HG03565 (cell line): ENCODE data around the gene ANKMY1.

ENCODE experiments used
- ATAC-seq: cut with Tn5 transposase; IDR thresholded peaks from one replicate; pipeline ENCODE4 v1.9.1; 2021; ENCODE audit warnings: mild to moderate bottlenecking, moderate library complexity; ENCODE audit not compliant: unreplicated experiment

ANKMY1 gene, protein sequence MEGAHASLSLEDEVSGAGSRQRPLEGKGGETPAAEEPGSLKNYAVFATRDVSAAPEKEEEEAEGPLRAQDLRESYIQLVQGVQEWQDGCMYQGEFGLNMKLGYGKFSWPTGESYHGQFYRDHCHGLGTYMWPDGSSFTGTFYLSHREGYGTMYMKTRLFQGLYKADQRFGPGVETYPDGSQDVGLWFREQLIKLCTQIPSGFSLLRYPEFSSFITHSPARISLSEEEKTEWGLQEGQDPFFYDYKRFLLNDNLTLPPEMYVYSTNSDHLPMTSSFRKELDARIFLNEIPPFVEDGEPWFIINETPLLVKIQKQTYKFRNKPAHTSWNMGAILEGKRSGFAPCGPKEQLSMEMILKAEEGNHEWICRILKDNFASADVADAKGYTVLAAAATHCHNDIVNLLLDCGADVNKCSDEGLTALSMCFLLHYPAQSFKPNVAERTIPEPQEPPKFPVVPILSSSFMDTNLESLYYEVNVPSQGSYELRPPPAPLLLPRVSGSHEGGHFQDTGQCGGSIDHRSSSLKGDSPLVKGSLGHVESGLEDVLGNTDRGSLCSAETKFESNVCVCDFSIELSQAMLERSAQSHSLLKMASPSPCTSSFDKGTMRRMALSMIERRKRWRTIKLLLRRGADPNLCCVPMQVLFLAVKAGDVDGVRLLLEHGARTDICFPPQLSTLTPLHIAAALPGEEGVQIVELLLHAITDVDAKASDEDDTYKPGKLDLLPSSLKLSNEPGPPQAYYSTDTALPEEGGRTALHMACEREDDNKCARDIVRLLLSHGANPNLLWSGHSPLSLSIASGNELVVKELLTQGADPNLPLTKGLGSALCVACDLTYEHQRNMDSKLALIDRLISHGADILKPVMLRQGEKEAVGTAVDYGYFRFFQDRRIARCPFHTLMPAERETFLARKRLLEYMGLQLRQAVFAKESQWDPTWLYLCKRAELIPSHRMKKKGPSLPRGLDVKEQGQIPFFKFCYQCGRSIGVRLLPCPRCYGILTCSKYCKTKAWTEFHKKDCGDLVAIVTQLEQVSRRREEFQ

DNA sequence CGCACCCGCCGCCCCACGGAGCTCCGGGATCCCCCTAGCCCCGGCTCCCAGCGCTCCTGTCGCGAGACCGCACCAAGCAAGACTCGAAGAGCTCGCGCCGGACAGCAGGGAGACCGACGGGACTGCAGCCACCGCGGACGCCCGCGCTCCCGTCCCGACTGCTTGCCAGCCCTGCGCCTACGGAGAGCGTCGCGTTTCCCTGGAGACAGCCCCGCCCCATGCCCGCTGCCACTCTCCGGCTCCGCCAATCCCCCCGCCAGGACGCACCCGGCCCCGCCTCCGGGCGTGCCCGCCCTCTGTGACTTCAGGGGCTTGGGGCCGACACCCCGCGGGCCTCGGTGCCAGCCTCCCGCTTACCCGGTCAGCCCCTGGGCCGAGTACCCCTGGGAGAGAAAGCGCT, at the start of gene ANKMY1:
Gene ANKMY1 (minus strand): TSS at position 181 of the 400 bp plus-strand sequence. CDS start 653 bp downstream, outside the sequence.
- ATAC-seq, result no peak

DNA sequence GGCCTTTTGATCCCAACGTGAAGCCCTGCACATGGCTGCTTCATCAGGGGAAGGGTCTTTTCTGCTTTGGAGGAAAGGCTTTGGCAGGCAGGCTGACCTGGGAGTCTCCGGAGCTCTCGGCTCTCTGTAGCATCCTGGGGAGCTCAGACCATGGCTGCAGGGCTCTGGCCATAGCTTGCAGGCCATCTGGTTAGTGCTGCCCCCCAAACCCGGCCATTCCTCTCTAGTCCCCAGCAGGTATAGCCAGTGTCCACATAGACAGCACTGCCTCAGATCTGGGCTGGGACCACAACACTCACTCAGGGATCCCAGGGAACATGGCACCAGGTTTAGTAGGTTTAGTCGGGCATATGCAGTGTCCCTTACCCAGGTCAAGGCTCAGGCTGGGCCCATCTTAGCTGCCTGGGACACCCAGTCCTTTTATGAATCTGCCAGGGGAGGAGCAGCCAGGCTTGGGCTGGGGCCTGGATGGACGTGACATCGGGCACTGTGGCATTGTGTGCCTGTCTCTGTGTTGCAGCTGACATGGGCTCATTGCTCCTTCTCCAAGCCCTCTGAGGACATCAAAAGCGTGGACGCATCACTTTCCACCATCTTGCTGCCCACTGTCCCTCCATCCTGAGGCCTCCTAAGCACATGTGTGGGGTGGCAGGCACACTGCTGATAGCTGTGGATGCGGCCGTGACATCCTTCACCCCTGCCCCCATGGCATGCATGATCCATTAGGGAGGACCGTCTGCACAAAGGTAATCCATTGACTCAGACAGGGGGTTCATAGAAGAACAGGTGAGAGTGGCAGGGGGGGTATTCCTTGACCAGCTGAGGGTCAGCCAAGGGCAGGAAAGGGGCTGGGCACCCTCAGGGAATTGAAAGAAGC, 48.3 kb upstream of the ANKMY1 start:
- ATAC-seq, result no peak

DNA sequence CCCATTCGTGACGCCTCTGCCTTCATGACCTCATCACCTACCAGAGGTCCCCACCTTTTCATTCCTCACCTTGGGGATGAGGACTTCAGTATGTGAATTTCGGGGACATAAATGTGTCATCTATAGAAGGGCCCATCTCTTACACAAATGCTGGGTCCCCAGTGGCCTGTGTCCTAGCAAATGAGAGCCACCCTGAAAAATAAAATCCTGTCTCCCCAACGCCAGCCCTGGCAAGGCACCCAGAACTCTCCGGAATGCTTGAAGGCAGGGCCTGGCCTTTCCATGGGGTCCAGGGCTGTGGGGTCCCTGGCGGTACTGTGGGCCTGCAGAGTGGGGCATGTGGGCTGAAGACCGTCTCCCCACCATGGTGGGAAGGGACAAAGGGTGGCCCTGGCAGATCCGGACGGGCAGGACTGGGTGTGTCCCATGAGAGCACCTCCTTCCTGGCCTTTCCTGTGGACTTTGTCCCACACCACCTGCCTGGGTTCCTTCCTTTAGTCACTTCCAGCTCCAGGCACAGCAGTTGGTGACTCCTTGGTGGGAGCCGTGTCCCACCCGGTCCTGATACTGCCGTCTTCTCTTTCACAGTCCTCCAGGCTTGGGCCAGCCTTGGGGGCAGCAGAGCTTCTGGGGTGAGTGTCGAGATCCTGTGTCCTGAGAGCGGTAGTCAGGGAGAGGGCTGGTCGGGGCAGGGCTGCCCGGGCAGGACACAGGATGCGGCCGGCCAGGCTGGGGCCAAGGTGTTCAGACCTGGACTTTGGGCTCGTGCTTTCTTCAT, 47.3 kb upstream of the ANKMY1 start:
- ATAC-seq, result no peak

DNA sequence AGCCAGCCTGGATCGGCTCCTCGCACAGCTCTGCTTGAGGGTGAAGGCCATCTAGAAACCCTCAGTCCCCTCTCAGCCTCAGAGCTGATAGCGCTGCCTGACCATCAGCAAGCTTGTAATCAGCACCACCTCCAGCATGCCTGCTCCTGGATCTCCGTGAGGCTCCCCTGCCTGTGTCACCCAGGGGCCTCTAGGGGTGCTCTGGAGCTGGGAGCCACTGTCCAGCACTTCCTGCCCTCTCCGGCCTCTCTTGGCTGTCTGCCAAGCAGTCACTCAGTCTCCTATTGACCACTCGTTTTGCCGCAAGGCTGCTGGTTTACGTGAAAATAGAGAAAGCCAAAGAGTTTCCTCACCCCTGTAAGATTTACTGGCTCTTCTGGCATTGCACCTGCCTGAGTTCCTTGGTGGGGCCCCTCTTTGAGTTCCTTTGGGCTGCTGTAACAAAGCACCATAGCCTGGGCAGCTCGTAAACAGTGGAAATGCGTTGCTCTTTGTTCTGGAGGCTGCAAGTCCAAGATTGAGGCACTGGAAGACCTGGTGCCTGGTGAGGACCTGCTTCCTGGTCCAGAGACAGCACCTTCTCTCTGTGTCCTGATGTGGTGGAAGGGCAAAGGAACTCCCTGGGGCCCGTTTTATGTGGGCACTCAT, 46.6 kb upstream of the ANKMY1 start:
- no peak for ATAC-seq

DNA sequence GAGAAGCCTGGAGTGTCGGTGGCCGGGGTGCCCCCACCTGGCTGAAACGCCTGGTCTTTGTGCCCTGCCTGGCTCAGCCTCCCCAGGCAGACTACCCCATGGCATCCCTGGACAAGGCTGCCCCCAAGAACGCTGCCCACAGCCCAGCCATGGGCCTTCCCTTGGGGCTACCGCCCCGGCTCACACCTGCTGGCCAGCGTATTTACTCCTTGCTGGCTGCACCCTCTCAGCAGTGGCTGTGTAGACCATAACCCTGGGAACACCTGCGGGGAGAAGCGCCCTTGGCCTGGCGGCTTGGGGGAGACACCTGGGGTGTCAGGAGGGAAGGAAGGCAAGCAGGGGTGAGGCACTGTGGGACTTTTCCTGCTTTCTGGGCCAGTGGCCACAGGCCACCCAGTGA, 46.1 kb upstream of the ANKMY1 start:
- ATAC-seq, result no peak

DNA sequence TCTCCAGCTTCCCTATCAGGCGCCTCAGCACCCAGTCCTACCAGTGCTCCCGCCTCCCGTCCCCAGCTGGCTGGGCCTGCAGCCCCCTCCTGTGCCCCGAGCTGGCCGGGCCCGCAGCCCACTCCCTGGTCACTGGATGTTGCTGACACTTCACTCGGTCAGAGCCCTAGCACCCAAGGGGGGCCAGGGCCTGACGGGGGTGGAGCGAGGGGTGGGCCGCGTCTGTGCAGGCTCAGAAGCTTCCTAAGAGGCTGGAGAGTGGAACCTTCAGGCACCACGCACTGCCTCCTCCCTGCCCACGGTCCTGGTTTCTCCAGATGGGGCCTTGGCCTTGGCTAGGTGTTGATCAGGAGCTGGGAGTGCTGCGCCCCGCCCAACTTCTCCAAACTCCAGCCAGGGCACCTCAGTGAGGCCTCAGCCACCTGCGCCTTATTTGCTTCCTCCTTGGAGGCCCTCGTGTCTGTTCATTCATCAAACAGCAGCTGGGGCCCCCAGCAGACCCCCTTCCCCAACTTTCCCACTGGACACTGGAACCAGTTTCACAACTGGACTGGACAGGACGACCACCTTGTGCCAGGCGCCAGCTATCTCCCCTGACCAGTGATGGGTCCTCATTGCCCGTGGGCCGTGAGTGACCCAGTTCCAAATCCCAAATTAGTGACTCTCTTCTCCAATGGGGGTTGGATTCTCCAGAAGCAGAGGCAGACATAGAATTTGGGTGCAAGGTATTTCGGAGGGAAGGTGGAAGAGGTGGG, 45.5 kb upstream of the ANKMY1 start:
- ATAC-seq, result no peak

DNA sequence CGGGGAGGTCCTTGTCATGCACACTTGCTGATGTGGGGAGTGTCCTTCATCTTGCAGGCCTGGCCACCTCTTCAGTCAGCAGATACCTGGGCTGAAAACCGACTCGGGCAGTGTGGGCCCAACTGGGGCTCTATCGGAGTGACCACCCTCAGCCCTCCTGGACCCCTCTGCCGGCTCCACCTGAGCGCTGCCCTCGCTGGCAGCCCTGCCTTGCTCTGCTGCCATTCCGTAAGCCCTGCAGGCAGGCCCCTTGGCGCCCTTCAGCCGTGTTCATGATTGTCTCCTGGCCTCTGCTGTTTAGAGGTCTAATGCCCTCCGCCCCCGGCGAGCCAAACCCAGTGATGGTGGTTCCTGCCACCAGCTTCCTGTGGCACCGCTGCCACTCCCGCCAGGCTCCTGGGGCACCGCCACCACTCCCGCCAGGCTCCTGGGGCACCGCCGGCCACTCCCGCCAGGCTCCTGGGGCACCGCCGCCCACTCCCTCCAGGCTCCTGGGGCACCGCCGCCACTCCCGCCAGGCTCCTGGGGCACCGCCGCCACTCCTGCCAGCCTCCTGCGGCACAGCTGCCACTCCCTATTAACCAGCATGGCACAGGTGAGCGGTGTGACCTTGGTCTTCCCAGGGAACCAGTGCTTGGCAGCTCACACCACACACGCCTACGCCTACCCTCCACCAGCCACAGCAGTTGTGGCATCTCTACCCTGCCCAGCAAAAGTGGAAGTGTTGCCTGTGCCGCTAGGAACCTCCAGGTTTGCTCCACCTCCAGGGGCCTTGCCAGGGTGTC, 44.7 kb upstream of the ANKMY1 start:
- ATAC-seq, result no peak

DNA sequence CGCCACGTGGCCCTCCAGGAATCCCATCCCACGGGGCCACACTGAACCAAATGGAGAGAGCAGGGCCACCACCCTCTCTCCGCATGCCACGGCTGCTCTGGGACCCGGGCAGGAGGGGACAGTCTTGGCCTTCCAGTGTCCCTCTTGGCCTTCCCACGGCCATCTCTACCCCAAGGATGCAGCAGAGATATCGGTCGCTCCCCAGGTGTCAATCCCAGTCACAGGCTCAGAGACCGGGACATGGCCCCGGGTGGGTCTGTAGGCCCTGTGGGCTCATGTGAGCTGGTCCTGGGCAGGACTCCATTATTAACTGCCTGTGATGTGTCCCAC, 44.0 kb upstream of the ANKMY1 start:
- no peak for ATAC-seq

DNA sequence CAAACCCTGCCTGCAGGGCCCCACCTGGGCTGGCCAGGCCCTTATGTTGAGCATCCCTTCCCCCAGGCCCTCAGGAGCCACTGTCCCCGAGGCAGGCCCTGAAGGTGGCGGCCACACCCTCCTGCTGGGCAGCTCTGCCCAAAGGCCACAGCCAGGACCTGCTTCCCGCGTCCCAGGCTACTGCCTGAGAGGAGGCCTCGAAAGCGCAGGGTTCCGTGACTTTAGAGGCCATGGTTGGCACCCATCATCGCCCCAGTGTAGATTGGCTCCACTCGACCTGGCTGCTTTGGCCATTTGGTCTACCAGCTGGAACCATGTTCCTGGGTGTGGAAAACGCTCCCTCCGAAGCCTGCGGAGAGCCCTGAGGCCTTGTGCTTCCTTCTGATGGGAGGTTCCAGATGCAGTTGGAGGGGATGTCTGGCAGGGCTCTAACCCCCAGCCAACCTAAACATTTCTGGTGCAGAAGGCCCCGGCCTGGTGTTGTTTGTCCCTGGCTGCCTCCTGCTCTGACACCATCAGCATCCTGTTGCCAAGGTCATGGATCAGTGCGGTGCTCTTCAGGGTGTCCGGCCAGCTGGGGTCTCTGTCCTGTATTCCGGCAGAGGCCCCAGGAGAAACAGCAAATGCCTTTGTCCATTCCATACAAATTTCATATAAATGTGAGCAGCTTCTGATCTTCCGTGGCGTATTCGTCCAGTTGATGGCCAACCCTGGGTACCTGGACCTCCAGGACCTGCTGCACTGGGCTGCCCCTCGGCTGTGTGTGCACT, 43.5 kb upstream of the ANKMY1 start:
- ATAC-seq, result no peak

DNA sequence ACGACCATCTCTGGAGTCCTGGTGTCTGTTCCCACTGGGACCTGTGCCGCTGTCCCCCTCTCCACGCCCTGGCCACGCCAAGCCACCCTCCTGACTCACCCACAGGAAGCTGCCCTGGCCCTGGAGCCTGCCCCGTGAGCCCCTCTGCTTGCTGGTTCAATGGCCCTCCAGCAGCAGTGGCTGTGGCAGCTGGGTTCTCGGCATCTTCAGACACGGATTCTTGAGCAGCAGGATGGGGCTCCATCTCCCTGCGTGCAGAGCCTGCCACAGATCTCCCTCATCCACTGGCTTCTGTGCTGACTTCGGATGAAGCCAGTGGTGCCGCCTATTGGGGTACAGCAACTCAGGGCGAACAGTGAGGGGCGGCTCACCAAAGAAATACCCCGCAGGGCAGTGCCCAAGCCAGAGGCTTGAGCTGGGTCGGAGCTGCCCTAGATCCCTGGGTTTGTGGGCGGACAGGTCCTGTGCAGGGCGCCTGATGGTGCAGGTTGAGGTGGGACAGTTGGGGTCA, 42.7 kb upstream of the ANKMY1 start:
- ATAC-seq, result no peak

DNA sequence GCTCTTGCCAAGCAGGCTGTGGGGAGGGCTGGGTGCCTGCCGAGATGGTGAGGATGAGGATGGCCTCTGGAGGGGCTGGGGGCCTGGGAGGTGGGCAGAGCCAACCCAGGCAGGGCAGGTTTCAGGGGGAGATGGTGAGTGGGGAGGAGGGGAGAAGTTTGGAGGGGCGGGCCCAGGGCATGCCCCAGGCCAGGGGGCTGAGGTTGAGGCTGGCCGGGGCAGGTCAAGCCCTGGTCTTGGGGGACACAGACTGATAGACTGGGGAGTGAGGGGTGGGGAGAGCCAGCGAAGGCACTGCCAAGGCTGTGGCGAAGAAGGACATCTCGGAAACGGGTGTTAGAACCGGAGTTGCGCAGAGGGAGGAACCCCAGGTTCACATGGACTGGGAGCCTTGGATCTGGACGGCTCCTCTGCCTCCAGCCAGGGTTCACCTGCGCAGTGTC, 41.4 kb upstream of the ANKMY1 start:
- ATAC-seq, result no peak

DNA sequence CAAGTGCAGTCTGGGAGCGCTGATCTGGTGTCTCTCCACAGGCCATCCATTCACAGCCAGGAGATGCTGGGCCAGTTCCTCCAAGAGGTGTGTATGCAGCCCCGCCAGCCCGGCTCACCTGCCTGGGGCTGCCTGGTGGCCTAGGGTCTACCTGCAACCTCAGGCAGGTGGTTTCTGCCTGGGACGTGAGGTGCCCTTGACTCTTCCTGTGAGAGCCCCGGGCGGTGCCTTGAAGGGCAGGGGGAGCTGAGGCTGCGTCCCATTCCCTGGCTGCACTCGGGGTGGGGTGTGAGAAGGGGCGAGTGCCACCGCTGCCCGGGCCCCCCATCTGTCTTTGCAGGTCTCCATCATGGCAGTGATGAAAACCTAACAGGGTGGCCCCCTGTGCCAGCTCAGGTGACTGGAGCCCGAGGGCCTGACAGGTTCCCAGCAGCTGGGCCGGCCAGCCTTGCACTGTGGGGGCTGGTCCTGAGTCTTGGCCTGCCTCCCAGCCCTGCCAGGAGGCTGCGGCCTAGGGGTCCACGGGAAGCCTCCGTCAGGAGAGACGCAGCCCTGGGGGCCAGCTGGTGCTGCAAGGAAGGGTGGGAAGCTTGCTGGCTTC, 40.6 kb upstream of the ANKMY1 start:
- no peak for ATAC-seq

DNA sequence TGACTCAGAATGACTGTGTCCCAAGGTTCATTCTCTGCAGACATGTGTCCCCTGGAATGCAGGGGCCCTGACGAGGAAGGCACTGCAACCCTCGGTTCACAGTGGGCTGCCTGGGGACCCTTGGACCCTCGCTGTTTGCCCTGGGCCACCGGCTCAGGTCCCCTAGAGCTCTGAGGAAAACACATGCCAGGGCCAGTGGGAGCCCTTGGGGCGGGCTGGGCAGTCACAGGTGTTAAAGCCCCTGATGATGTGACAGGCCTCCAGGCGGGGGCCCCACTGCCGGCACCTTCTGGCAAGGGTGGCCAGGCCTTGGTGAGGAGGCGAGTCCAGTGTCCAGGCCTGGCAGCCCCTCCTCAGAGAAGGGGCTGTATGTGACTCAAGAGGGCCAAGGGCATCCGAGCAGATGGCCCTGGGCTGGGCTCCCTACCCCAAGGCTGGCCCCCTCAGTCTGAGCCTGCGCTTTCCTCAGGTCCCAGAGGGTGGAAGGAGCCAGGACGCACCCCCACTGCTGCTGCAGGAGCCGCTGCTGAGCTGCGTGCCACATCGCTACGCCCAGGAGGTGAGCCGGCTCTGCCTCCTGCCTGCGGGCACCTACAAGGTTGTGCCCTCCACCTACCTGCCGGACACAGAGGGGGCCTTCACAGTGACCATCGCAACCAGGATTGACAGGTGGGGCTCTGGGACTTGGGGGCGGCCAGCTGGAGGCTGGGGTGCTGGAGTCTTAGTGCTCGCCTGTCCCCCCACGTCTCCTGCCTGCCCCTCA, 39.8 kb upstream of the ANKMY1 start:
- no peak for ATAC-seq

DNA sequence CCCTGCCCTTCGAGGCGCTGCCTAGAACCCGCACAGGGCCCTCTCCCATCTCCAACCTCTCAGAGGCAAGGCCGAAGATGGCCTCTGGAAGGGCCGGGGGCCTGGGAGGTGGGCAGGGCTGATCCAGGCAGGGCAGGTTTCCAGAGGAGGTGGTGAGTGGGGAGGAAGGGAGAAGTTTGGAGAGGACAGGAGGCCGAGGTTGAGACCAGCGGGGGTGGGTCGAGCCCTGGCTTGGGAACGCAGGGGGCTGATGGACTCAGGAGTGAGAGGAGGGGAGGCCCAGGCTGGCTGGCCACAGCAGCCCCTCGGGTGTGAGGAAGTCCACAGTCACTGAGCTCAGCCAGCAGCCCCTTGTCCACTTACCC, 39.2 kb upstream of the ANKMY1 start:
- ATAC-seq, result no peak

DNA sequence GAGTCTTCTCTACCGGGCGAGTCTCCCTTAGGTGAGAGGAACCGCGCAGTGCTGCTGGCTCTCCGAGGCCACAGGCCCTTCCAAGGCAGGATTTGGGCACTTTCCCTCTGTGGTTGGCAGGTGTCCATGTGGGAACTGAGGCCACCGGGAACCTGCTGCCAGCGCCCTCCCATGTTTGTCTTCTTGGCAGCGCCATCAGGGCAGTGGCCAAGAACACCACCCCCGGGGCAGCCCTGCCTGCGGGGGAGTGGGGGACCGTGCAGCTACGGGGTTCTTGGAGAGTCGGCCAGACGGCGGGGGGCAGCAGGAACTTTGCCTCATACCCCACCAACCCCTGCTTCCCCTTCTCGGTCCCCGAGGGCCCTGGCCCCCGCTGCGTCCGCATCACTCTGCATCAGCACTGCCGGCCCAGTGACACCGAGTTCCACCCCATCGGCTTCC, 38.7 kb upstream of the ANKMY1 start:
- no peak for ATAC-seq

DNA sequence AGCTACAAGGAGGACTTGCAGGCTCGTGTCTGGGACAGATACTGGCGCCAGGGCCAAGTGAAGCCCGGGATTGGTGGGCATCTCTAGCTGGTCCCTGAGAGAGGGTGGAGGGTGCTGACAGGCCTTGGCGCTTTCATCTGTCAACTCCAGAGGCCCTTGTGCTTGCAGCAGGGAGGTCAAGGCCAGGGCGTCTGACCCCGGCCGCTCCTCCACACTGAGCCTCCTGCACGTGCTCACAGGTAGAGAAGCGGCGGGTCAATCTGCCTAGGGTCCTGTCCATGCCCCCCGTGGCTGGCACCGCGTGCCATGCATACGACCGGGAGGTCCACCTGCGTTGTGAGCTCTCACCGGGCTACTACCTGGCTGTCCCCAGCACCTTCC, 38.3 kb upstream of the ANKMY1 start:
- ATAC-seq, result no peak
